Activated naive CD4-positive, alpha-beta T cell treated with anti-CD3 and anti-CD28 coated beads, Interleukin-2, amount 10 ng/mL, durations not matched to agents 7 days and 5 days (primary cell): ENCODE results near the gene CASR.

Experiments
- CTCF ChIA-PET: fragments of 350-600 bp; sonication (Branson Sonifier 250); formaldehyde crosslinking; loops from one replicate; lab custom pipeline; 2021; ENCODE audit warnings: antibody characterized with exemption; lab: Charles Lee
- DNase-seq: peaks from one replicate; pipeline ENCODE4 v3.0.0-alpha.2; 2020
- H3K27ac Mint-ChIP-seq: one replicate; pipeline ENCODE4 v1.8.0; 2021; ENCODE audit warnings: mild to moderate bottlenecking, moderate library complexity, mixed read lengths
- H3K27me3 Mint-ChIP-seq: one replicate; pipeline ENCODE4 v1.8.0; 2021; ENCODE audit warnings: mild to moderate bottlenecking, mixed read lengths
- H3K36me3 Mint-ChIP-seq: one replicate; pipeline ENCODE4 v1.8.0; 2021; ENCODE audit warnings: mixed read lengths
- H3K4me1 Mint-ChIP-seq: one replicate; pipeline ENCODE4 v1.8.0; 2021; ENCODE audit warnings: mixed read lengths
- H3K4me3 Mint-ChIP-seq: one replicate; pipeline ENCODE4 v1.8.0; 2021; ENCODE audit warnings: mild to moderate bottlenecking, moderate library complexity, mixed read lengths
- H3K9me3 Mint-ChIP-seq: one replicate; pipeline ENCODE4 v1.8.0; 2021; ENCODE audit warnings: mixed read lengths

The CASR gene

DNA sequence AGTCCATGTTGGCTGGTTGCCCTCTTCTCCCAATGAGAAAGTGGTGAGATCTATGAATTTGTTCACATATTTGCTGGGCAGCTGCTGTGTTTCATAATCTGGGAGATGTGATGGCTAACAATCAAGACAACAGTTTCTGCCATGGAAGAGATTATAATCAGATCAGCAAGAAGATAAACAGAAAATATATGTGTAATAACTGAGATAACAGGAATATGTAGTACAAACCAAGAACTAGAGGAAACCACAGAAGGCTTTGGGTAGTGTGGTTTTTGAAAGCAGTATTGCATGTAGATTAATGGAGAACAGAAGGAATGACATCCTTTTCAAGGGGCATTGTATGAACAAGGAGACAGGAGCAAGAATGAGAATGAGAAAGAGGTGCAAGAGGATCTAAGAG, 129.4 kb downstream of the CASR start:
- CTCF ChIA-PET, result interaction anchor here (0.7 to 1.2 kb wide), 3 partner anchors 46 to 212 kb away, joined by 3 to 4 read pairs (median 3); no protein-coding TSS in a partner anchor
- no peaks in the 10 kb centered on the region for H3K36me3 Mint-ChIP-seq

DNA sequence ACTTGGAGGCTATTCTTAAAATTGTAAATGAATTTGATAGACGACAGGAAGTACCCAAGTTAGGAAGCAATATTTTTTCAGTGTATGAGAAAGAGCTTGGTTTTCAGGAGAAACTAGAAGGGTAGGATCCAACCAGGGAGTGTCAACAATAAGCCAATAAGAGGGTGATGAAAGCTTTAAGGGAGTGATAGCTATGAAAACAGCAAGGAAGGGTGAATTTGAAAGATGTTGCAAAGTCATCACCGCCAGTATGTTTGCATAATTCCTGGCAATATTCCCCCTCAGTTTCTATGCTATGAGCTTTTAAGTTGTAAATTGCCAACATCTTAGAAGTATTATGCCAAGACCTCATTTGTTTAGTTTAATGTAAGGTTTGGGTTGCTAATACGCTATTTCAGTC, 129.8 kb downstream of the CASR start:
- H3K4me3 Mint-ChIP-seq, result no peak overlapping the region
- H3K27me3 Mint-ChIP-seq, result peaks cover 24% of the 10 kb centered on the region
- H3K9me3 Mint-ChIP-seq, result no peaks in the 10 kb centered on the region
- no peak for DNase-seq
- CTCF ChIA-PET, result interaction anchor here (0.8 to 1.3 kb wide), 3 partner anchors 26 to 213 kb away, joined by 3 to 4 read pairs (median 3); no protein-coding TSS in a partner anchor
- H3K36me3 Mint-ChIP-seq, result no peaks in the 10 kb centered on the region
- H3K27ac Mint-ChIP-seq, result no peak overlapping the region
- peaks cover 17% of the 10 kb centered on the region for H3K4me1 Mint-ChIP-seq

More for the DNA sequence above, 129.4 kb downstream of the CASR start:
- Mint-ChIP-seq H3K4me1 (peaks cover 17% of the 10 kb centered on the region), H3K27ac (no peak overlapping the region), H3K9me3 (no peaks in the 10 kb centered on the region), H3K4me3 (no peak overlapping the region), H3K27me3 (peaks cover 22% of the 10 kb centered on the region)
- DNase-seq, result no peak

DNA sequence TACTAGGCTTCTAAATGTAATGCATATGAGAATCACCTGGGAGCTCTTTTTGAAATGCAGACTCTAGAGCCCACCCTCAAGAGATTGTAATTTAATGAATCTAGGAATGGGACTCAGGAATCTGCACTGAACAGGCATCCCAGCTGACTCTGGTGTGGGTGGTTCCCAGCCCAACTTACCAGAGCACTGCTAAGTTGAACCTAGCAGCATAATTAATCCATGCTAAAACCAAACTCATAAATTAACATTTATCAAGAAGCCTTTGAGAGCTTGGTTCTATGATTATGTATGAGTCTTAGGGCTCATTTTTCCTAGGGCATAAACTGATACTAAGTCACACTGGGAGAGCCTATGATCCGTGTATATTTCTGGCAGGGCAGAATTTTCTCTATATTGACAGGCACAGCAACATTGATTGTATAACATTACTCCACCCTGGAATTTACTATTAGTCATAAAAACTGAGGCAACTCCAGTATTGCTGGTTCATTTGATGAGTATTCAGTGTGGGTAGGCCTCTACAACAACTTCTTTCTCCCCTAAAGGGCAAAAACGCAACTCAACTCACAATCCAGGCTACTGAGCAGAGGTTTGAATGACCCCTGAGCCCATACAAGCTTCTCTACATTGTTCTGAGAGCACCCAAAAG, 130.9 kb downstream of the CASR start:
- H3K27ac Mint-ChIP-seq, result no peak overlapping the region
- no peaks in the 10 kb centered on the region for H3K36me3 Mint-ChIP-seq
- no peaks in the 10 kb centered on the region for H3K9me3 Mint-ChIP-seq
- peaks cover 17% of the 10 kb centered on the region for H3K4me1 Mint-ChIP-seq
- CTCF ChIA-PET, result interaction anchor here (1.0 to 1.3 kb wide), 3 partner anchors 8 to 214 kb away, joined by 3 to 4 read pairs (median 3); no protein-coding TSS in a partner anchor
- no peak for DNase-seq
- no peak overlapping the region for H3K4me3 Mint-ChIP-seq
- peaks cover 18% of the 10 kb centered on the region for H3K27me3 Mint-ChIP-seq

DNA sequence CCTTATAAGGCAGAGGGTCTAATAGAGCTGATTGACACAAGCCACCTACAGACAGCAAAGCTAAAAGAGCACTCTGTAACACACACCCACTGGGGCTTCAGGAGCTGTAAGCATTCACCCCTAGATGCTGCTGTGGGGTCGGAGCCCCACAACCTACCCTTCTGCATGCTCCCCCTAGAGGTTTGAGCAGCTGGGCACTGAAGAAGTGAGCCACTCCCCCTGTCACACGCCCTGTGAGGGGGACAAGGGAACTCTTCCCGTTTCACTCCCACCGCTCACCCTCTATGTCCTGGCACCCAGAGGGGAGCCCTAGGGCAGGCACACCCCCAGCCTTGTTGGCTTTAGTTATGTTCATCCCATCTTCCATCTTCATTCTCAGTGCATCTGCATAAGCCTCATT, 132.2 kb downstream of the CASR start:
- CTCF ChIA-PET, result no interaction called here
- Mint-ChIP-seq H3K4me1 (peaks cover 17% of the 10 kb centered on the region), H3K27me3 (peaks cover 18% of the 10 kb centered on the region), H3K9me3 (peaks cover 6% of the 10 kb centered on the region), H3K27ac (no peak overlapping the region), H3K36me3 (peaks cover 1% of the 10 kb centered on the region), H3K4me3 (no peak overlapping the region)
- DNase-seq, result no peak

DNA sequence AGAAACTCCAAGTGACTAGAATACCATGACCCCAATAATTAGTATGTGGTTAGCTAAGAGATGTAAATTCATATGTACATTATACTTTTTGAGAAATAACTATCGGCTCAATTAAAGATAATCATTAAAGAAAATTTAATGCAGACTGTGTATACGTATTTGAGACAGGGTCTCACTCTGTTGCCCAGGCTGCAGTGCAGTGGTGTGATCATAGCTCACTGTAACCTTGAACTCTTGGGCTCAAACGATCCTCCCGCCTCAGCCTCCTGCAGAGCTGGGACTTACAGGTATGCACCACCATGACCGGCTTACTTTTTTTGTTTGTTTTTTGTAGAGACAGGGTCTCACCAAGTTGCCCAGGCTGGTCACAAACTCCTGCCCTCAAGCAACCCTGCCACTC, 132.9 kb downstream of the CASR start:
- peaks cover 21% of the 10 kb centered on the region for H3K4me1 Mint-ChIP-seq
- H3K36me3 Mint-ChIP-seq, result peaks cover 1% of the 10 kb centered on the region
- H3K27ac Mint-ChIP-seq, result no peak overlapping the region
- H3K27me3 Mint-ChIP-seq, result peaks cover 14% of the 10 kb centered on the region
- CTCF ChIA-PET, result no interaction called here
- peaks cover 6% of the 10 kb centered on the region for H3K9me3 Mint-ChIP-seq
- no peak overlapping the region for H3K4me3 Mint-ChIP-seq
- DNase-seq, result no peak

DNA sequence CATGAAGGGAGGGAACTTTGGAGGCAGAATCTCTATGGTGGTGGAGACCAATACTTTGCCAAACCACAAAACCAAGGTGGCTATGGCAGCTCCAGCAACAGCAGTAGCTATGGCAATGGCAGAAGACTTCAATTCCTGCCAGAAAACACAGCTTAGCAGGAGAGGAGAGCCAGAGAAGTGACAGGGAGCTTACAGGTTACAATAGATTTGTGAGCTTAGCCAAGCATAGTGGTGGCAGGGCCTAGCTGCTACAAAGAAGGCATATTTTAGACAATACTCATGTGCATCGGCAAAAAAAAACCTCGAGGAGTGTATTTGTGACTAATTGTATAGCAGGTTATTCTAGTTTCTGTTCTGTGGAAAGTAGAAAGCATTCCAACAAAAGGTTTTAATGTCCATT, 135.2 kb downstream of the CASR start:
- Mint-ChIP-seq H3K36me3 (peaks cover 1% of the 10 kb centered on the region), H3K4me1 (peaks cover 27% of the 10 kb centered on the region), H3K27me3 (peaks cover 14% of the 10 kb centered on the region), H3K27ac (no peak overlapping the region), H3K4me3 (no peak overlapping the region), H3K9me3 (peaks cover 6% of the 10 kb centered on the region)
- no peak for DNase-seq
- CTCF ChIA-PET, result interaction anchor here (2.2 kb wide), 1 partner anchor 12 kb away, joined by 5 read pairs; no protein-coding TSS in a partner anchor

DNA sequence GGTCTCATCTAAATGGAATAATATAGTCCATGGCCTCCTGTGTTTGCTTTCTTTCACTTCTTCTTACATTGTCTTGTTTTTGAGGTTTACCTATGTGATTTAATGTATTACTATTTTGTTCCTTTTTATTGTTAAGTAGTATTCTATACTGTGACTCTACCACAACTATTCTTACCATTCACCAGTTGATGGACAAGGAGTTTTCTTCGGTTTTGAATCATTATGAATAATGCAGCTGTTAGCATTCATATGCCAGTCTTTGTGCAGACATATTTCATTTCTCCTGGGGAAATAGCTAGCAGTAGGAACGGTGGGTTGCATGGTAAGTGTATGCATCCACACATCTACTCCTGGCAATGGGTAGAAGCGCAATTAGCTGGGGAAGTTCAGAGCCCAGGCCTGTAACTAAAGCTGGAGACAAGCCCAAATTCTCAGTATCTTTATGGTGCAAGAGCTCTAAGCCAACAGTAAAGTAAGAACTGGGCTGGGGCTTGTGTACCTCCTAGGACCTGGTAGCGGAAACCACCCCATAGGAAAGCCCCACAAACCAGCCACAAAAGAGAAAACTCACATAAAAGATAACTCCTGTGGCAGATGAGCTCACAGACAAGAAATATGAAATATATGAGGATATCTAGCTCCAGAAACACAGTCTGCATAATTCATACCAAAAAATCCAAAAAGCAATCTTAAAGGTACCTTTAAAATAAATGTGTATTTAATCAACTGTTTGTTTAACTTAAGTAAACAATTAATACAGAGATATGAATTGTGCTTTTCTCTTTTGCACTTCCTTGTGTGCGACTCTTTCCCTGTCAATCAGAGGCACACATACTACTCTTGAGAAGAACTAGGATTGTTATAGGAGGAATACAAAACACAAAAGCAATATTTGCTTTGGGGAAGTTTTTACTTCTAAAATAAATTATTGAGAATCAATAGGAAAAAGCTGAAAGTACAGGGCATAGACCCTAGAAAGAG, 138.9 kb downstream of the CASR start:
- DNase-seq, result peak; percentile 69
- Mint-ChIP-seq H3K27me3 (peaks cover 28% of the 10 kb centered on the region), H3K27ac (peak overlapping the region; percentile 52)

DNA sequence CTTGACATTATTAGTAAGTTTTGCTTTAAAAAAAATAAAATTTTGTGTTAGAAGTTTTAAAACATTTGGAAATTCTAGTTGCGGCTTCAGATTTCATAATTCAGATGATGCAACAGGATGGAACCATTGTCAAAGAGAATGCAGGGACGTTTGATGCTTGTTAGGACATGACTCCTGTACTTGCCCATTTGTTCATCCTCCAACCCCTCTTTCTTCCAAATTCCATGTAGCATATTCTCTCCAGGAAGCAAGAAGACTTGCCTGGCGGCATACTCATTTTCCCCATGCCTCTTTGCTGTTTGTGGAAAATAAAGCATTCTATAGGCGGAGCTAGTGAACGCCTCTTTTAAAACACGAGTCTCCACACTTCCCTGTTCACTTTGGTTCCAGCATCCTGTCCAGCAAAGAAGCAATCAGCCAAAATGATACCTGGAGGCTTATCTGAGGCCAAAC, 141.4 kb downstream of the CASR start, which contains the start of gene CSTA:
CSTA (plus strand) TSS at position 378 of the 453 bp plus-strand sequence; CDS start at position 423, 45 bp downstream.
- DNase-seq, result no peak
- Mint-ChIP-seq H3K27me3 (peaks cover 21% of the 10 kb centered on the region), H3K4me3 (no peak within 1 kb of the TSS), H3K9me3 (peaks cover 3% of the 10 kb centered on the region), H3K36me3 (no peaks in the 10 kb centered on the region), H3K27ac (no peak within 1 kb of the TSS), H3K4me1 (peaks cover 26% of the 10 kb centered on the region)
- CTCF ChIA-PET, result interaction anchor here (1.1 kb wide), 1 partner anchor 23 kb away, joined by 3 read pairs; no protein-coding TSS in a partner anchor

More for the DNA sequence above, 138.9 kb downstream of the CASR start:
- Mint-ChIP-seq H3K4me1 (peaks cover 26% of the 10 kb centered on the region), H3K9me3 (peaks cover 6% of the 10 kb centered on the region), H3K36me3 (peaks cover 1% of the 10 kb centered on the region), H3K4me3 (no peak overlapping the region)
- CTCF ChIA-PET, result interaction anchor here (0.7 to 3.1 kb wide), 4 partner anchors 16 to 217 kb away, joined by 3 to 25 read pairs (median 5); partner anchors contain the start of gene FAM162A

DNA sequence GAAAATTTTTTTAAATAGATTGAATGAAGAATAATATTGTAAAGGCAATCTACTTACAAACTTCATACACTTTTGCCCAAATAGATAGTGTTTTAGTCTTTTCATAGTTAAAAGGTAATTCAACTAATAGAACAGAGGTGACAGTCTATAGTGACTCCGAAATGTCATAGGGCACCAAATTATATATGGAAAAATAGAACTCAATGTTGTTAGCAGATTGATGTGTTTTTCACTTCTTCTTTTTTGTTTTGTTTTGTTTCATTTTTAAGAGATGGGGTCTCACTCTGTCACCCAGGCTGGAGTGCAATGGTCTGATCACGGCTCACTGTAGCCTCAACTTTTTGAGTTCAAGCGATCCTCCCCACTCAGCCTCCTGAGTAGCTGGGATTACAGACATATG, 142.3 kb downstream of the CASR start:
- H3K4me1 Mint-ChIP-seq, result peaks cover 26% of the 10 kb centered on the region
- CTCF ChIA-PET, result interaction anchor here (0.8 to 1.1 kb wide), 2 partner anchors 20 to 24 kb away, joined by 3 read pairs; no protein-coding TSS in a partner anchor
- no peak overlapping the region for H3K4me3 Mint-ChIP-seq
- no peaks in the 10 kb centered on the region for H3K9me3 Mint-ChIP-seq
- DNase-seq, result no peak
- H3K27me3 Mint-ChIP-seq, result peaks cover 26% of the 10 kb centered on the region
- no peaks in the 10 kb centered on the region for H3K36me3 Mint-ChIP-seq
- H3K27ac Mint-ChIP-seq, result no peak overlapping the region

DNA sequence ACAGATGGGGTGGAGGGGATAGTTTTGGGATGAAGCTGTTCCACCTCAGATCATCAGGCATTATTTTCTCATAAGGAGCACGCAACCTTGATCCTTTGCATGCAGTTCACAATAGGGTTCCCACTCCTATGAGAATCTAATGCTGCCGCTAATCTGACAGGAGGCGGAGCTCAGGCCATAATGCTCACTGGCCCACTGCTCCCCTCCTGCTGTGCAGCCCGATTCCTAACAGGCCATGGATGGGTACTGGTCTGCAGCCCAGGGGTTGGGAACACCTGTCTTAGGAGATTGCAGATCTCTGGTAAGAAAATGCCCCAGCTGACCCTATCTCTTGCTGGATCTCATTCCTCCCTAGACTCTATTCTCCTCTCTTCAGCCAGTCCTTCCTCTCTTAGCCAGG, 148.4 kb downstream of the CASR start:
- no peak for DNase-seq
- Mint-ChIP-seq H3K27me3 (peaks cover 47% of the 10 kb centered on the region), H3K9me3 (no peaks in the 10 kb centered on the region), H3K36me3 (no peaks in the 10 kb centered on the region), H3K27ac (no peak overlapping the region), H3K4me3 (no peak overlapping the region), H3K4me1 (no peaks in the 10 kb centered on the region)
- CTCF ChIA-PET, result interaction anchor here (1.2 kb wide), 1 partner anchor 26 kb away, joined by 3 read pairs; no protein-coding TSS in a partner anchor

DNA sequence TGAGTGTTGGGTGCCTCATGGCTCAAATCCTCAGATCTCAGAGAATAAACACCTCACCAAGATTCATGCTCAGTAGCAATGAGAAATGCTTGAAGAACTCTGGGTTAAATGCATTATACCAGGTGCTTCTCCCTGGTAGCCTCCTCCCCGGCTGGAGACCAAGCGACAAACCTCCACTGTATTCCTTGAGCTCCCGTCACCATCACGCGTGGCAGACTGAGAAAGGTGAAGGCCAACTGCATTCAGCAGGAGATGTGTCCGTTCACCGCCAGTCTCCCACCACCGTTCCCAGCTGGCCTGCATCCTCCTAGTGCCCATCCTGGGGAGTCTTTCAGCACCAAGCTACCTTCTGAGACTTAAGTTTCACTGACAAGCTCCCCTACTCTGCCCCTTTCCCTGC, 149.1 kb downstream of the CASR start:
- no peak for DNase-seq
- H3K4me3 Mint-ChIP-seq, result no peak overlapping the region
- H3K36me3 Mint-ChIP-seq, result no peaks in the 10 kb centered on the region
- H3K9me3 Mint-ChIP-seq, result no peaks in the 10 kb centered on the region
- CTCF ChIA-PET, result interaction anchor here (1.2 kb wide), 1 partner anchor 26 kb away, joined by 3 read pairs; no protein-coding TSS in a partner anchor
- no peaks in the 10 kb centered on the region for H3K4me1 Mint-ChIP-seq
- H3K27ac Mint-ChIP-seq, result no peak overlapping the region
- peaks cover 44% of the 10 kb centered on the region for H3K27me3 Mint-ChIP-seq
